Measurements from ENCODE around the gene PPP1R9A. TPM values are rescaled to one million over a fixed set of nuclear protein-coding genes. Genes with fewer than 3 reads are reported as not detected.

The PPP1R9A gene
- total and polyA plus RNA-seq, 4 donors: 2.2 to 59.1 (median 14.6) TPM

DNA sequence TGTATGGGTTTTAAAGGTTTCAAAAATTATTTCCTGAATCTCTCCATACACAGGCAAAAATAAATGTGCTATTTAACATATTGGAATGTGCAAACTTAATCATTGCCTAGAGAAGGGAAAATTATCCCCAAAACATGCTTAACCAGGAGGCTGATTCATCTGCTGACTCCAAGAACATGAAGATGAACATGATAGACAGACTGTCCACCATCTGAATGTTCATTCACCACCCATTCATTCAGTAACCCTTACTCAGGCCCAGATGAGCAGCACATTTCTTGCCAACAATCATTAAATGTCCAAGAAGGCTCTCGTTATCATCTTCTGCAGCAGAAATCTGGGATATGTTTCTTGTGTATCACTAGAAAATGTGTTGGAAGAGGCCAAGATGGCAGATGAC lies 110.6 kb downstream of the PPP1R9A start:
- H3K4me3 ChIP-seq: no peak overlapping the region
- H3K9ac ChIP-seq (ENCODE audit: insufficient read depth in 1 of 2, low read length in 2 of 2): no peak overlapping the region
- no peaks in the 10 kb centered on the region for H3K36me3 ChIP-seq (ENCODE audit: control insufficient read depth in 4 of 4, insufficient read depth in 4 of 4, low read length in 4 of 4)
- H3K27ac ChIP-seq (ENCODE audit: low read depth in 1 of 2, low read length in 1 of 2): no peak overlapping the region
- 80 to 91% methylated on average over 1 of the region's 1 CpG for WGBS, 2 donors
- TF ChIP-seq, protein P1, sequence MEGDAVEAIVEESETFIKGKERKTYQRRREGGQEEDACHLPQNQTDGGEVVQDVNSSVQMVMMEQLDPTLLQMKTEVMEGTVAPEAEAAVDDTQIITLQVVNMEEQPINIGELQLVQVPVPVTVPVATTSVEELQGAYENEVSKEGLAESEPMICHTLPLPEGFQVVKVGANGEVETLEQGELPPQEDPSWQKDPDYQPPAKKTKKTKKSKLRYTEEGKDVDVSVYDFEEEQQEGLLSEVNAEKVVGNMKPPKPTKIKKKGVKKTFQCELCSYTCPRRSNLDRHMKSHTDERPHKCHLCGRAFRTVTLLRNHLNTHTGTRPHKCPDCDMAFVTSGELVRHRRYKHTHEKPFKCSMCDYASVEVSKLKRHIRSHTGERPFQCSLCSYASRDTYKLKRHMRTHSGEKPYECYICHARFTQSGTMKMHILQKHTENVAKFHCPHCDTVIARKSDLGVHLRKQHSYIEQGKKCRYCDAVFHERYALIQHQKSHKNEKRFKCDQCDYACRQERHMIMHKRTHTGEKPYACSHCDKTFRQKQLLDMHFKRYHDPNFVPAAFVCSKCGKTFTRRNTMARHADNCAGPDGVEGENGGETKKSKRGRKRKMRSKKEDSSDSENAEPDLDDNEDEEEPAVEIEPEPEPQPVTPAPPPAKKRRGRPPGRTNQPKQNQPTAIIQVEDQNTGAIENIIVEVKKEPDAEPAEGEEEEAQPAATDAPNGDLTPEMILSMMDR (IDR thresholded peaks at IDR 0.05; ENCODE audit: control extremely low read depth, extremely low read depth): no peak
- DNase-seq (no peak), ATAC-seq (ENCODE audit: insufficient read depth, low FRiP score) (no peak)
- no peaks in the 10 kb centered on the region for H3K4me1 ChIP-seq (ENCODE audit: control insufficient read depth in 5 of 5, insufficient read depth in 5 of 5, low read length in 5 of 5)
- H3K27me3 ChIP-seq (ENCODE audit: control insufficient read depth in 3 of 3, insufficient read depth in 3 of 3, low read length in 2 of 3): no peaks in the 10 kb centered on the region
- no peaks in the 10 kb centered on the region for H3K9me3 ChIP-seq (ENCODE audit: control insufficient read depth in 4 of 4, insufficient read depth in 3 of 4, low read length in 3 of 4)

DNA sequence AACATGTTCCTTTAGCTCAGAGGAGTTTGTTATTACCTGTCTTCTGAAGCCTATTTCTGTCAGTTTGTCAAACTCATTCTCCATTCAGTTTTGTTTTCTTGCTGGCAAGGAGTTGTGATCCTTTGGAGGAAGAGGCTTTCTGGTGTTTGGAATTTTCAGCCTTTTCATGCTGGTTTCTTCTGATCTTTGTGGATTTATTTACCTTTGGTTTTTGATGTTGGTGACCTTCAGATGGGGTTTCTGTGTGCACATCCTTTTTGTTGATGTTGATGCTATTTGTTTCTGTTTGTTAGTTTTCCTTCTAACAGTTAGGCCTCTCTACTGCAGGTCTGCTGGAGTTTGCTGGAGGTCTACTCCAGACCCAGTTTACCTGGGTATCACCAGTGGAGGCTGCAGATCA lies 118.6 kb downstream of the PPP1R9A start:
- H3K9ac ChIP-seq (ENCODE audit: insufficient read depth in 1 of 2, low read length in 2 of 2): no peak overlapping the region
- H3K27ac ChIP-seq (ENCODE audit: low read depth in 1 of 2, low read length in 1 of 2): no peak overlapping the region
- TF ChIP-seq, protein P1 (IDR thresholded peaks at IDR 0.05; ENCODE audit: control extremely low read depth, extremely low read depth): no peak
- no peak overlapping the region for H3K4me3 ChIP-seq
- no peak for ATAC-seq (ENCODE audit: insufficient read depth, low FRiP score)
- H3K9me3 ChIP-seq (ENCODE audit: control insufficient read depth in 4 of 4, insufficient read depth in 3 of 4, low read length in 3 of 4): peaks cover 0 to 3% (median 0%) of the 10 kb centered on the region in 4 donors
- H3K36me3 ChIP-seq (ENCODE audit: control insufficient read depth in 4 of 4, insufficient read depth in 4 of 4, low read length in 4 of 4): no peaks in the 10 kb centered on the region
- H3K4me1 ChIP-seq (ENCODE audit: control insufficient read depth in 5 of 5, insufficient read depth in 5 of 5, low read length in 5 of 5): peaks cover 0 to 4% (median 0%) of the 10 kb centered on the region in 5 donors
- no peak for DNase-seq
- no peaks in the 10 kb centered on the region for H3K27me3 ChIP-seq (ENCODE audit: control insufficient read depth in 3 of 3, insufficient read depth in 3 of 3, low read length in 2 of 3)

DNA sequence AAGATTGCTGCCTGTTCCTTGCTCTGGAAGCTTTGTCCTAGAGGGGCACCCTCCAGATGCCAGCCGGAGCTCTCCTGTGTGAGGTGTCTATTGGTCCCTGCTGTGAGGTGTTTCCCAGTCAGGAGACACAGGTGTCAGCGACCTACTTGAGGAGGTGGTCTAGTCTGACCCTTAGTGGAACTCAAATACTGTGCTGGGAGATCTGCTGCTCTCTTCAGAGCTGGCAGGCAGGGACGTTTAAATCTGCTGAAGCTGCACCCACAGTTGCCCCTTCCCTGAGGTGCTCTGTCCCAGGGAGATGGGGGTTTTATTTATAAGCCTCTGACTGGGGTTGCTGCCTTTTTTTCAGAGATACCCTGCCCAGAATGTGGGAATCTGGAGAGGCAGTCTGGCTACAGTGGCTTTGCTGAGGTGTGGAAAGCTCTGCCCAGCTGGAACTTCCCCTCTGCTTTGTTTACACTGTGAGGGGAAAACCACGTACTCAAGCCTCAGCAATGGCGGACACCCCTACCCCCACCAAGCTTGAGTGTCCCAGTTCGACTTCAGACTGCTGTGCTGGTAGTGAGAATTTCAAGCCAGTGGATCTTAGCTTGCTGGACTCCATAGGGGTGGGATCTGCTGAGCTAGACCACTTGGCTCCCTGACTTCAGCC lies 119.2 kb downstream of the PPP1R9A start:
- Histone ChIP-seq H3K27me3 (ENCODE audit: control insufficient read depth in 3 of 3, insufficient read depth in 3 of 3, low read length in 2 of 3) (no peaks in the 10 kb centered on the region), H3K4me3 (no peak overlapping the region), H3K9me3 (ENCODE audit: control insufficient read depth in 4 of 4, insufficient read depth in 3 of 4, low read length in 3 of 4) (peaks cover 0 to 3% (median 0%) of the 10 kb centered on the region in 4 donors), H3K9ac (ENCODE audit: insufficient read depth in 1 of 2, low read length in 2 of 2) (no peak overlapping the region), H3K27ac (ENCODE audit: low read depth in 1 of 2, low read length in 1 of 2) (no peak overlapping the region), H3K36me3 (ENCODE audit: control insufficient read depth in 4 of 4, insufficient read depth in 4 of 4, low read length in 4 of 4) (no peaks in the 10 kb centered on the region), H3K4me1 (ENCODE audit: control insufficient read depth in 5 of 5, insufficient read depth in 5 of 5, low read length in 5 of 5) (peaks cover 0 to 4% (median 0%) of the 10 kb centered on the region in 5 donors)
- DNase-seq: no peak
- 54 to 68% methylated on average over 6 of the region's 6 CpGs for WGBS, 2 donors
- ATAC-seq (ENCODE audit: insufficient read depth, low FRiP score): no peak
- TF ChIP-seq, protein P1 (IDR thresholded peaks at IDR 0.05; ENCODE audit: control extremely low read depth, extremely low read depth): no peak

Measured in lung (tissue), 12 donors.